Esophagus squamous epithelium (tissue), 5 donors: ENCODE data around the gene TPI1. TPM values are rescaled to one million over a fixed set of nuclear protein-coding genes. Genes with fewer than 3 reads are reported as not detected.

Source experiments
- DNase-seq: peaks from one replicate; lab custom pipeline; 2025; lab: John Stamatoyannopoulos, UW
- H3K27ac ChIP-seq, 4 donors: fragments of 200-600 bp; sonication (generic); one replicate each; pipeline ENCODE4 v1.5.1; 2016 to 2019; ENCODE audit warnings: mild to moderate bottlenecking in 1 of 4
- H3K27me3 ChIP-seq, 4 donors: fragments of 200-600 bp; sonication (generic); 1 replicate in 3 of 4; 2 replicates in 1 of 4; pipeline versions ENCODE4 v1.5.1 to v1.6.0; 2017 to 2021; ENCODE audit warnings: antibody characterized with exemption in 1 of 4
- H3K36me3 ChIP-seq, 3 donors: fragments of 200-600 bp; sonication (generic); one replicate each; pipeline ENCODE4 v1.5.1; 2016 to 2019
- H3K4me1 ChIP-seq, 3 donors: fragments of 200-600 bp; sonication (generic); one replicate each; pipeline ENCODE4 v1.5.1; 2017 to 2019
- H3K4me3 ChIP-seq, 4 donors: fragments of 200-600 bp; sonication (generic); 1 replicate in 3 of 4; 2 replicates in 1 of 4; pipeline ENCODE4 v1.5.1; 2016 to 2019; ENCODE audit warnings: mild to moderate bottlenecking in 2 of 4, moderate library complexity in 1 of 4
- H3K9me3 ChIP-seq, 3 donors: fragments of 200-600 bp; sonication (generic); one replicate each; pipeline ENCODE4 v1.5.1; 2016 to 2019
- POLR2A ChIP-seq, 4 donors: fragments of 450-650 bp; IDR thresholded peaks; one replicate each; pipeline ENCODE4 v1.6.1; 2017; ENCODE audit warnings: antibody characterized with exemption in 4 of 4, mild to moderate bottlenecking in 4 of 4, moderate library complexity in 3 of 4
- WGBS, 2 donors: methylation state at CpG; one replicate each; pipeline ENCODE4 v1.1.5; 2018; 5-methylcytosine and 5-hydroxymethylcytosine counted together
- intact Hi-C: fragments of 100-400 bp; cut with DNase I; formaldehyde crosslinking; loops from one replicate; pipeline ENCODE4 v1.15.0; 2022
- total RNA-seq, 4 donors: library from RNA; depleted of rRNA; stranded (reverse); fragments of >200 nt; gene quantifications; one replicate each; pipeline ENCODE4 v1.1.0, GENCODE V29; 2016
- TF ChIP-seq, protein P1 (sequence below), 6 experiments: fragments of 450-650 bp in 4 of 6; fragments of 200-600 bp in 2 of 6; sonication (generic) in 2 of 6; IDR thresholded peaks; one replicate each; pipeline ENCODE4 v1.5.1; 2016 to 2019; ENCODE audit warnings: antibody characterized with exemption in 6 of 6, mild to moderate bottlenecking in 4 of 6, moderate library complexity in 4 of 6
- donor health status: DM: yes; HTN: yes; CAD: no.

The TPI1 gene
- total RNA-seq, 4 donors from 2014 or later, result 547 to 938 (median 723) TPM

DNA sequence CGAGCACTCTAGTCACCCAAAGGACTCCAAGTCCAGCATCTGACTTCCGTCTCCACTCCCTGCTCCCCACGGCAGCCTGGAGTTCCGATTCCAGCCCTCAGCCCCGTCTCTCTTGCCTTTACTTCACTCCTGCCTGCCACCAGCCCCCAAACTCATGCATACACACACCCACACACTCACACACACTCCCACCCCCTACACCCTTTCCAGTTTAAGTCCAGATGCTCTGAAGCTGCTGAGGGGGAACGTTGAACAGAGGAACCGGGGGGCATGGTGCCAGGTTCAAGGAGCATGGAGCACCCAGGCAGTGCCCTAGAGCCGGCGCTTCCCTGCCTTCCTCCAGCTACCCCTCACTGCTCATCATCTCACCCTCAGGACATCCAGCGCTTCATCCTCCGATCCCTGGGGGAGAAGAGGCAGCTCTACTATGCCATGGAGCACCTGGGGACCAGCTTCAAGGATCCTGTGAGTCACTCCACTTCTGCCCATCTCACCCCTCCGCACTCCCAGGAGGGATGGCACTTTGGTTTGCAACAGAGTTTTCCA lies 35.8 kb upstream of the TPI1 start:
- 80 to 87% methylated on average over 6 to 9 of the region's 12 CpGs for WGBS, 2 donors
- Histone ChIP-seq H3K4me3 (no peak overlapping the region), H3K27ac (no peak overlapping the region), H3K36me3 (peaks cover 0 to 40% (median 0%) of the 10 kb centered on the region in 3 donors), H3K27me3 (peaks cover 0 to 38% (median 0%) of the 10 kb centered on the region in 4 donors), H3K9me3 (no peaks in the 10 kb centered on the region), H3K4me1 (peaks cover 2 to 41% (median 8%) of the 10 kb centered on the region in 3 donors)
- intact Hi-C loops, result no loop called here
- TF ChIP-seq, protein P1, sequence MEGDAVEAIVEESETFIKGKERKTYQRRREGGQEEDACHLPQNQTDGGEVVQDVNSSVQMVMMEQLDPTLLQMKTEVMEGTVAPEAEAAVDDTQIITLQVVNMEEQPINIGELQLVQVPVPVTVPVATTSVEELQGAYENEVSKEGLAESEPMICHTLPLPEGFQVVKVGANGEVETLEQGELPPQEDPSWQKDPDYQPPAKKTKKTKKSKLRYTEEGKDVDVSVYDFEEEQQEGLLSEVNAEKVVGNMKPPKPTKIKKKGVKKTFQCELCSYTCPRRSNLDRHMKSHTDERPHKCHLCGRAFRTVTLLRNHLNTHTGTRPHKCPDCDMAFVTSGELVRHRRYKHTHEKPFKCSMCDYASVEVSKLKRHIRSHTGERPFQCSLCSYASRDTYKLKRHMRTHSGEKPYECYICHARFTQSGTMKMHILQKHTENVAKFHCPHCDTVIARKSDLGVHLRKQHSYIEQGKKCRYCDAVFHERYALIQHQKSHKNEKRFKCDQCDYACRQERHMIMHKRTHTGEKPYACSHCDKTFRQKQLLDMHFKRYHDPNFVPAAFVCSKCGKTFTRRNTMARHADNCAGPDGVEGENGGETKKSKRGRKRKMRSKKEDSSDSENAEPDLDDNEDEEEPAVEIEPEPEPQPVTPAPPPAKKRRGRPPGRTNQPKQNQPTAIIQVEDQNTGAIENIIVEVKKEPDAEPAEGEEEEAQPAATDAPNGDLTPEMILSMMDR (IDR thresholded peaks at IDR 0.05), result no peak
- TF ChIP-seq POLR2A (IDR thresholded peaks at IDR 0.05), result no peak
- DNase-seq, result no peak

DNA sequence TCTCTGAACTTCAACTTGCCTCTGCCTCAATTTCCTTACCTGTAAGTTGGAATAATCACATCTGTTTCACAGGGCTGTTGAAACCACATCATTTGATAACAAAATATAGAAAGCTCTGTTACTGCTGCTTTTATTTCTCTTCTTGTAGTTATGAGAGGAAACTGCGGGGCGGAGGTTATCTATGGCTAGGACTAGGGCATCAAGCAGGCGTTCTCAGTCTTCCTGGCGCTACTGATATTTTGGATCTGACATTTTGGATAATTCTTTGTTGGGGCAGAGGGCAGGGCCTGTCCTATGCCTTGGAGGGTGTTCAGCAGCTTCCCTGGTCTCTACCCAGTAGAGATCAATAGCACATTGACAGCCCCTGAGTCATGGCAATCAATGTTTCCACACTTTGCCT lies 35.2 kb upstream of the TPI1 start:
- no peaks in the 10 kb centered on the region for H3K9me3 ChIP-seq
- no peak for DNase-seq
- no peak overlapping the region for H3K4me3 ChIP-seq
- intact Hi-C loops, result no loop called here
- H3K36me3 ChIP-seq, result peaks cover 0 to 46% (median 0%) of the 10 kb centered on the region in 3 donors
- no peak overlapping the region for H3K27ac ChIP-seq
- TF ChIP-seq, protein P1 (IDR thresholded peaks at IDR 0.05), result no peak
- no peak for TF ChIP-seq POLR2A (IDR thresholded peaks at IDR 0.05)
- 86 to 93% methylated on average over 4 of the region's 4 CpGs for WGBS, 2 donors
- H3K27me3 ChIP-seq, result peaks cover 0 to 32% (median 0%) of the 10 kb centered on the region in 4 donors
- peaks cover 2 to 36% (median 5%) of the 10 kb centered on the region in 3 donors for H3K4me1 ChIP-seq

DNA sequence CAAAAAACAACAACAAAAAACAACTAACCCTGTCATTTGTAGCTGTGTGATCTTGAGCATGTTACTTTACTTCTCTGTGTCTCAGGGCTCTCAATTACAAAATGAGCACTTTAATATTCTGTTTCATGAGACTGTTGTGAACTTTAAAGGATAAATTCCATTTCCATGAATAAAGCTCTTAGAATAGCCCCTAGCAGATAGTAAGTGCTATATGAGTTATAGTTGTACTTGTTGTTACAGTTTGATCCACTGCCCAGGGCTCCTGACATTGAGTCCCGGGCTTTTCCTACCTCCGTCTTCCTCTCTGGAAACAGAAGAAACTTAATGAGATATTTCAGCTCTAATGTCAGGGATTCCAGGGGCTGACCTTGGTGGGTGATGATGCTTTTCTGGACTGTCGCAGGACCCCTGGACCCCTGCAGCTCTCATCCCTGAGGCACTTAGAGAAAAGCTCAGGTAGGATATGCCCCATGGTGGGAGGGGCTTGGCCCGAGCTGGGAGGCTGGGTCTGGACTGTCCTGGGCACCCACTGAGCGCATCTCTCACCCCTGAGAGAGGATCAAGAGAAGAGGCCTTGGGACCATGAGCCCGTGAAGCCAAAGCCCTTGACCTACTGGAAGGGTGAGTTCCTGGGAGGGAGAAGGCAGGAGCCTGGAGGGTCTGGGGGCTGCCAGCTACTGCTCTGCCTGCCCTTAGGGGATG lies 34.0 kb upstream of the TPI1 start:
- Histone ChIP-seq H3K27ac (no peak overlapping the region), H3K9me3 (no peaks in the 10 kb centered on the region), H3K4me1 (peaks cover 0 to 24% (median 0%) of the 10 kb centered on the region in 3 donors), H3K4me3 (no peak overlapping the region), H3K27me3 (peaks cover 0 to 22% (median 0%) of the 10 kb centered on the region in 4 donors), H3K36me3 (peaks cover 0 to 58% (median 0%) of the 10 kb centered on the region in 3 donors)
- TF ChIP-seq POLR2A (IDR thresholded peaks at IDR 0.05), result no peak
- TF ChIP-seq, protein P1 (IDR thresholded peaks at IDR 0.05), result no peak
- intact Hi-C loops, result no loop called here
- DNase-seq, result no peak
- WGBS, 2 donors, result 70 to 82% methylated on average over 2 to 5 of the region's 6 CpGs

DNA sequence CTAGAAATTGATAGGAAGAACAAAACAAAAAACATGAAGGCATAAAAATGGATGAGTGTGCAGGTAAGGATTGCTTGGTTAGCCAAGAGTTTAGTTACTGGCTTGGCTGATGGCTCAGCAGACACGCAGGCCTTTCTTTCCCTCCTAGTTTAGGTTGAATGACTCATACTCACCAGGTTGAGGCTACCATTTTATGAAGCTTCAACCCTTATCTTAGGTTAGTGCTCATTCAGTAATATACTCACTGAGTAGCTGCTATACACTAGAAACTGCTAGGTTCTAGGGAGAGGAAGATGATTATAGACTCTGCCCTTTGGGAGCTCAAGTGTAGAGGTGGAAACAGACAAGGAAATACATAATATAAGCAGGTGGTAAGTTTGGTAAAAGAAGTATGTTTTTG lies 33.1 kb upstream of the TPI1 start:
- Histone ChIP-seq H3K27ac (no peak overlapping the region), H3K9me3 (no peaks in the 10 kb centered on the region), H3K4me1 (peaks cover 0 to 16% (median 0%) of the 10 kb centered on the region in 3 donors), H3K27me3 (peaks cover 0 to 13% (median 0%) of the 10 kb centered on the region in 4 donors), H3K36me3 (peaks cover 0 to 67% (median 0%) of the 10 kb centered on the region in 3 donors), H3K4me3 (no peak overlapping the region)
- no peak for TF ChIP-seq POLR2A (IDR thresholded peaks at IDR 0.05)
- TF ChIP-seq, protein P1 (IDR thresholded peaks at IDR 0.05), result no peak
- DNase-seq, result no peak
- intact Hi-C loops, result no loop called here
- WGBS, 2 donors, result 65 to 67% methylated on average over 1 of the region's 1 CpG

DNA sequence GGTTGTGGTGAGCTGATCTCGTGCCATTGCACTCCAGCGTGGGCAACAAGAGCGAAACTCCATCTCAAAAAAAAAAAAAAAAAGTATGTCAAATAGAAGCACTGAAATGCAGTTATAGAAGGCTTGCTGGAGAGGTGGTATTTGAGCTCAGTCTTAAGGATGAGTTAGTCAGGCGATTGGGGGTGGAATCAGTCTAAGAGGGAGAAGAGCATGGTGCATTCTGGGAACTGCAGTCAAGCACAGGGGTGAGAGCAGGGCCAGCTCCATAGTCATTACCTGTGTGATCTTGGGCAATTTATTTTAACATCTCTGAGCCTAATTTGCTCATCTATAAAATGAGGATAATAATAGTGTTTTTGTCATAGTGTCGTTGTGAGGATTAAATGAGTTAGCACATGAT lies 32.5 kb upstream of the TPI1 start:
- Histone ChIP-seq H3K9me3 (no peaks in the 10 kb centered on the region), H3K4me1 (peaks cover 0 to 10% (median 0%) of the 10 kb centered on the region in 3 donors), H3K27me3 (peaks cover 0 to 6% (median 0%) of the 10 kb centered on the region in 4 donors), H3K36me3 (peaks cover 0 to 71% (median 0%) of the 10 kb centered on the region in 3 donors), H3K27ac (no peak overlapping the region), H3K4me3 (no peak overlapping the region)
- no peak for TF ChIP-seq POLR2A (IDR thresholded peaks at IDR 0.05)
- TF ChIP-seq, protein P1 (IDR thresholded peaks at IDR 0.05), result no peak
- DNase-seq, result no peak
- WGBS, 2 donors, result 73 to 78% methylated on average over 5 of the region's 5 CpGs
- intact Hi-C loops, result no loop called here
